Measurements from ENCODE around the gene OTOGL.

DNA sequence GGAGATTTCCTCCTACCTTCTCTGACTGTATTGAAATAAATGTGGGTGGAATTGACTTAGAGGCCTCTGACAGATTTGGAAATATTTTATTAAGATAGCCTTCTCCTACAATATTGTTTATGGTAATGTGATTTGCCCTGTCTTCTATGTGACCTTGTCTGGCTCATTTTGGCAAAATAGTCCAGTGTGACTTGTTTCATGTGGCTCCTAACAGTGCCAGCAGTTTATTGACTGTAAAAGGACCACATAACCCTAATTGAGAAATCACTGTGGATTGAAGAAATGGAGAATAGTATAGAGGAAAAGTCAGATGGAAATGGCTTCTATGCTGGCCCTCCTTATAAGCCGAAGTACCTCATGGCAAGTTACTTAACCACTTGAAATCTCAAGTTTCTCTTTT lies 173.8 kb downstream of the OTOGL start:
- TF ChIP-seq POLR2AphosphoS5 (IDR thresholded peaks at IDR 0.05; ENCODE audit: low read depth), result no peak
- TF ChIP-seq, protein P1, sequence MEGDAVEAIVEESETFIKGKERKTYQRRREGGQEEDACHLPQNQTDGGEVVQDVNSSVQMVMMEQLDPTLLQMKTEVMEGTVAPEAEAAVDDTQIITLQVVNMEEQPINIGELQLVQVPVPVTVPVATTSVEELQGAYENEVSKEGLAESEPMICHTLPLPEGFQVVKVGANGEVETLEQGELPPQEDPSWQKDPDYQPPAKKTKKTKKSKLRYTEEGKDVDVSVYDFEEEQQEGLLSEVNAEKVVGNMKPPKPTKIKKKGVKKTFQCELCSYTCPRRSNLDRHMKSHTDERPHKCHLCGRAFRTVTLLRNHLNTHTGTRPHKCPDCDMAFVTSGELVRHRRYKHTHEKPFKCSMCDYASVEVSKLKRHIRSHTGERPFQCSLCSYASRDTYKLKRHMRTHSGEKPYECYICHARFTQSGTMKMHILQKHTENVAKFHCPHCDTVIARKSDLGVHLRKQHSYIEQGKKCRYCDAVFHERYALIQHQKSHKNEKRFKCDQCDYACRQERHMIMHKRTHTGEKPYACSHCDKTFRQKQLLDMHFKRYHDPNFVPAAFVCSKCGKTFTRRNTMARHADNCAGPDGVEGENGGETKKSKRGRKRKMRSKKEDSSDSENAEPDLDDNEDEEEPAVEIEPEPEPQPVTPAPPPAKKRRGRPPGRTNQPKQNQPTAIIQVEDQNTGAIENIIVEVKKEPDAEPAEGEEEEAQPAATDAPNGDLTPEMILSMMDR (IDR thresholded peaks at IDR 0.05; ENCODE audit: insufficient read depth, low read length), result no peak
